Endothelial cell of umbilical vein (primary cell): ENCODE results near the gene MYO15A. TPM values are rescaled to one million over a fixed set of nuclear protein-coding genes. Genes with fewer than 3 reads are reported as not detected.

Experiments
- BruUV-seq: library from RNA; stranded (reverse); fragments of 400-500 nt; replicated peaks from 2 replicates; lab custom pipeline; 2021; lab: Mats Ljungman, UMichigan
- CTCF ChIA-PET: fragments of 300-600, 350-600 bp; sonication (Branson Sonifier 250); formaldehyde crosslinking; loops from one replicate; lab custom pipeline; 2021; ENCODE audit warnings: antibody characterized with exemption, inconsistent platforms; lab: Charles Lee
- POLR2A ChIA-PET: fragments of 300-600, 350-600 bp; sonication (Branson Sonifier 250); formaldehyde crosslinking; loops from one replicate; lab custom pipeline; 2021; ENCODE audit warnings: antibody characterized with exemption, inconsistent platforms; lab: Charles Lee
- DNase-seq: peaks from one replicate; pipeline ENCODE4 v3.0.0-alpha.2; 2011; ENCODE audit warnings: low read depth, low spot score
- FAIRE-seq: peaks from 2 replicates; lab custom pipeline; 2011; peaks lifted over from hg19 to GRCh38; lab: Jason Lieb, UNC
- H2AFZ ChIP-seq: 2 replicates; pipeline ENCODE4 v1.6.0; 2012; ENCODE audit warnings: low read depth, low read length, control low read depth, inconsistent platforms
- H3K27ac ChIP-seq: 2 replicates; pipeline ENCODE4 v1.5.1; 2011; ENCODE audit warnings: low read depth, mild to moderate bottlenecking, control low read depth, low read length, moderate library complexity; ENCODE audit not compliant: insufficient read depth
- H3K27me3 ChIP-seq, 2 experiments: 2 replicates each; pipeline versions ENCODE4 v1.6.0 to v1.6.1; 2011; ENCODE audit warnings: low read length in 2 of 2, mixed read lengths in 1 of 2; ENCODE audit not compliant: control insufficient read depth in 2 of 2, insufficient read depth in 2 of 2
- H3K36me3 ChIP-seq, 2 experiments: 2 replicates in 1 of 2; 3 replicates in 1 of 2; pipeline ENCODE4 v1.5.1; 2011; ENCODE audit warnings: low read length in 2 of 2, mild to moderate bottlenecking in 1 of 2, moderate library complexity in 1 of 2; ENCODE audit not compliant: control insufficient read depth in 2 of 2, insufficient read depth in 2 of 2; ENCODE audit errors: extremely low read depth in 1 of 2
- H3K4me1 ChIP-seq: 3 replicates; pipeline ENCODE4 v1.5.1; 2011; ENCODE audit warnings: mild to moderate bottlenecking, low read length; ENCODE audit not compliant: control insufficient read depth, insufficient read depth; ENCODE audit errors: extremely low read depth
- H3K4me2 ChIP-seq: 2 replicates; pipeline ENCODE4 v1.6.1; 2011; ENCODE audit warnings: low read length, control low read depth, mixed read lengths; ENCODE audit not compliant: insufficient read depth
- H3K4me3 ChIP-seq, 3 experiments: fragments of 200-600 bp in 1 of 3; sonication (generic), shearing (Covaris generic) in 1 of 3; replicated peaks in 1 of 3; 2 replicates each; pipeline ENCODE4 v1.5.1; 2011 to 2016; ENCODE audit warnings: control low read depth in 3 of 3, low read length in 3 of 3, mild to moderate bottlenecking in 2 of 3, inconsistent platforms in 1 of 3, low read depth in 1 of 3, moderate library complexity in 1 of 3; ENCODE audit not compliant: insufficient read depth in 1 of 3
- H3K79me2 ChIP-seq: 2 replicates; pipeline ENCODE4 v1.6.0; 2012; ENCODE audit warnings: low read length, inconsistent platforms; ENCODE audit not compliant: control insufficient read depth, insufficient read depth
- H3K9ac ChIP-seq: replicated peaks from 2 replicates; pipeline ENCODE3; 2011; ENCODE audit warnings: low read length, control low read depth; ENCODE audit not compliant: insufficient read depth; ENCODE audit errors: extremely low read depth
- H3K9me1 ChIP-seq: replicated peaks from 3 replicates; pipeline ENCODE4 v1.6.0; 2011; ENCODE audit warnings: mild to moderate bottlenecking, low read length; ENCODE audit not compliant: control insufficient read depth, insufficient read depth; ENCODE audit errors: extremely low read depth
- H3K9me3 ChIP-seq: replicated peaks from 2 replicates; pipeline ENCODE4 v1.5.1; 2012; ENCODE audit warnings: low read length, inconsistent platforms; ENCODE audit not compliant: control insufficient read depth, insufficient read depth
- H4K20me1 ChIP-seq: replicated peaks from 2 replicates; pipeline ENCODE3; 2011; ENCODE audit warnings: mild to moderate bottlenecking, low read length; ENCODE audit not compliant: control insufficient read depth, insufficient read depth; ENCODE audit errors: extremely low read depth
- EZH2 ChIP-seq: IDR thresholded peaks from 2 replicates; pipeline ENCODE4 v1.6.1; 2012; ENCODE audit warnings: borderline replicate concordance, low read depth, mild to moderate bottlenecking, moderate library complexity, low read length, inconsistent platforms; ENCODE audit not compliant: severe bottlenecking
- FOS ChIP-seq: IDR thresholded peaks from 2 replicates; pipeline ENCODE4 v1.6.1; 2011; ENCODE audit warnings: mild to moderate bottlenecking, low read length, moderate library complexity, borderline replicate concordance; ENCODE audit not compliant: insufficient read depth
- GATA2 ChIP-seq: IDR thresholded peaks from 2 replicates; pipeline ENCODE4 v1.7.0; 2011; ENCODE audit warnings: low read depth, mild to moderate bottlenecking, moderate library complexity, mixed read lengths, low read length; ENCODE audit not compliant: insufficient read length, insufficient read depth
- JUN ChIP-seq: IDR thresholded peaks from 2 replicates; pipeline ENCODE4 v1.6.1; 2011; ENCODE audit warnings: borderline replicate concordance, low read depth; ENCODE audit not compliant: insufficient read length, insufficient read depth
- MYC ChIP-seq: IDR thresholded peaks from one replicate; pipeline ENCODE4 v1.6.1; 2011; ENCODE audit warnings: mild to moderate bottlenecking, low read depth, low read length
- POLR2A ChIP-seq: IDR thresholded peaks from 2 replicates; pipeline ENCODE4 v1.6.1; 2012; ENCODE audit warnings: low read depth, mild to moderate bottlenecking, control low read depth, low read length
- POLR2AphosphoS5 ChIP-seq: IDR thresholded peaks from 2 replicates; pipeline ENCODE4 v1.6.1; 2012; ENCODE audit warnings: low read depth, mild to moderate bottlenecking, control low read depth, low read length, moderate library complexity; ENCODE audit not compliant: insufficient read depth
- dilution Hi-C: fragments of 300-500 bp; cut with MboI; formaldehyde crosslinking; loops from one replicate; pipeline ENCODE4 v1.15.0; 2019; ENCODE audit warnings: low sequenced_read_pairs; ENCODE audit not compliant: extremely low pct_ligation_motif_present
- intact Hi-C: fragments of 100-400 bp; cut with micrococcal nuclease; formaldehyde crosslinking; loops from one replicate; pipeline ENCODE4 v1.10.0; 2022
- polyA plus RNA-seq, 4 experiments: library from polyadenylated mRNA; depleted of rRNA in 3 of 4; stranded (reverse) in 3 of 4; unstranded in 1 of 4; fragments of >200 nt; gene quantifications; 2 replicates each; pipeline versions ENCODE4 v1.2.1 to v1.2.3, GENCODE V29; 2011 to 2012; ENCODE audit warnings: missing spikeins in 1 of 4
- total RNA-seq: library from RNA; stranded (reverse); gene quantifications from 2 replicates; pipeline ENCODE4 v1.2.3, GENCODE V29; 2021
- TF ChIP-seq, protein P1 (sequence below), 2 donors: IDR thresholded peaks; 1 replicate in 1 of 2; 2 replicates in 1 of 2; pipeline ENCODE4 v1.5.1; 2011; ENCODE audit warnings: low read length in 2 of 2, mild to moderate bottlenecking in 2 of 2, moderate library complexity in 2 of 2, control low read depth in 1 of 2, inconsistent platforms in 1 of 2, low read depth in 1 of 2; ENCODE audit not compliant: insufficient read depth in 1 of 2; ENCODE audit errors: extremely low read depth in 1 of 2
- TF ChIP-seq, protein P2 (sequence below): IDR thresholded peaks from 2 replicates; pipeline ENCODE4 v1.6.1; 2011; ENCODE audit not compliant: insufficient read depth, insufficient read length

Gene MYO15A
- total and polyA plus RNA-seq, 2 donors (not counting 3 experiments of a cell fraction or from before 2014, with no cell fraction given) = 0.46 to 0.82 TPM

DNA sequence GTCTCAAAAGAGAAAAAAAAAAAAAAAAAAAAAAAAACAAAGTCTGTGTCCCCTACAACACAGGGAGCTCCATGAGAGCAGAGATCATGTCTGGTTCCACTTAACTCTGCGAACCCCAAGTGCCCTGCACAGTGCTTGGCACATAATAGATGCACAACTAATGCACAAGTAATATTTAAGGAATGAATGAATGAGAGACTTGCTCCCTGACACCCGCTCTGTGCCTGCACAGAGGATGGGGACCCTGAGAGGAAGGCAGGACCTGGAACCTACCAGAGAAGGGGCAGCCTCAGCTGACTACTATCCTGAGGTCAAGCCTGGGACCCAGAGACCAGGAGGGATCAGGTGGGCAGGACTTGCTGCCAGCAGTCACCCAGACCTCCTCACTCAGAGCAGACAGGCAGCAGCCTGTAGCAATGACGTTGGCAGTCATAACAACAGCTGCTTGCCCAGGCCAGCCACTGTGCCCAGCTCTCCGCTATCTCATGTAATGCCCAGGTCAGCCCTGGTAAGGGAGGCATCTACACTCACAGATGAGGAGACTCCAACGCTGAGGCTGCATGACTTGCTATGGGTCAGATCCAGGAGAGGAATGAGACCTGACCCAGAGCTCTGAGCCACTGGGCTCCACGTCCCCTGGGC, 2.9 kb downstream of the MYO15A start:
- H3K79me2 ChIP-seq = no peaks in the 10 kb centered on the region
- H3K4me1 ChIP-seq = no peaks in the 10 kb centered on the region
- H3K9me1 ChIP-seq = no peaks in the 10 kb centered on the region
- peaks cover 0 to 4% of the 10 kb centered on the region in 2 experiments for H3K36me3 ChIP-seq
- H3K4me3 ChIP-seq = no peak overlapping the region
- no peak overlapping the region for H2AFZ ChIP-seq
- TF ChIP-seq JUN (no peak), EZH2 (no peak), POLR2AphosphoS5 (no peak), MYC (no peak), FOS (no peak), POLR2A (no peak), GATA2 (no peak)
- TF ChIP-seq, protein P1, sequence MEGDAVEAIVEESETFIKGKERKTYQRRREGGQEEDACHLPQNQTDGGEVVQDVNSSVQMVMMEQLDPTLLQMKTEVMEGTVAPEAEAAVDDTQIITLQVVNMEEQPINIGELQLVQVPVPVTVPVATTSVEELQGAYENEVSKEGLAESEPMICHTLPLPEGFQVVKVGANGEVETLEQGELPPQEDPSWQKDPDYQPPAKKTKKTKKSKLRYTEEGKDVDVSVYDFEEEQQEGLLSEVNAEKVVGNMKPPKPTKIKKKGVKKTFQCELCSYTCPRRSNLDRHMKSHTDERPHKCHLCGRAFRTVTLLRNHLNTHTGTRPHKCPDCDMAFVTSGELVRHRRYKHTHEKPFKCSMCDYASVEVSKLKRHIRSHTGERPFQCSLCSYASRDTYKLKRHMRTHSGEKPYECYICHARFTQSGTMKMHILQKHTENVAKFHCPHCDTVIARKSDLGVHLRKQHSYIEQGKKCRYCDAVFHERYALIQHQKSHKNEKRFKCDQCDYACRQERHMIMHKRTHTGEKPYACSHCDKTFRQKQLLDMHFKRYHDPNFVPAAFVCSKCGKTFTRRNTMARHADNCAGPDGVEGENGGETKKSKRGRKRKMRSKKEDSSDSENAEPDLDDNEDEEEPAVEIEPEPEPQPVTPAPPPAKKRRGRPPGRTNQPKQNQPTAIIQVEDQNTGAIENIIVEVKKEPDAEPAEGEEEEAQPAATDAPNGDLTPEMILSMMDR (IDR thresholded peaks at IDR 0.05; ENCODE audit: extremely low read depth in 1 of 2, insufficient read depth in 1 of 2, low read depth in 1 of 2, low read length in 2 of 2) = no peak
- TF ChIP-seq, protein P2, sequence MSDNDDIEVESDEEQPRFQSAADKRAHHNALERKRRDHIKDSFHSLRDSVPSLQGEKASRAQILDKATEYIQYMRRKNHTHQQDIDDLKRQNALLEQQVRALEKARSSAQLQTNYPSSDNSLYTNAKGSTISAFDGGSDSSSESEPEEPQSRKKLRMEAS = no peak
- intact Hi-C loops (no loop called here), dilution Hi-C loops (no loop called here)
- no peak overlapping the region for H3K9ac ChIP-seq
- no peaks in the 10 kb centered on the region for H4K20me1 ChIP-seq
- ChIA-PET POLR2A (interaction anchor here (1.3 kb wide), 1 partner anchor 10 kb away, joined by 3 read pairs; no protein-coding TSS in a partner anchor), CTCF (interaction anchor here (1.0 kb wide), 1 partner anchor 9 kb away, joined by 3 read pairs; no protein-coding TSS in a partner anchor)
- DNase-seq (no peak), FAIRE-seq (no peak)
- no peaks in the 10 kb centered on the region for H3K9me3 ChIP-seq
- H3K4me2 ChIP-seq = no peak overlapping the region
- no peaks in the 10 kb centered on the region for H3K27me3 ChIP-seq
- BruUV-seq = no TSS peak
- H3K27ac ChIP-seq = no peak overlapping the region
